OCI-LY7 (cell line): Measurements from ENCODE around the gene CASZ1. TPM values are rescaled to one million over a fixed set of nuclear protein-coding genes. Genes with fewer than 3 reads are reported as not detected.

ENCODE experiments used
- BruUV-seq: library from RNA; stranded (reverse); fragments of 400-500 nt; replicated peaks from 2 replicates; lab custom pipeline; 2021; lab: Mats Ljungman, UMichigan
- CTCF ChIA-PET: fragments of 300-600 bp; sonication (Branson Sonifier 250); formaldehyde crosslinking; loops from one replicate; lab custom pipeline; 2022; ENCODE audit warnings: antibody characterized with exemption; ENCODE audit not compliant: unreplicated experiment; lab: Charles Lee
- POLR2A ChIA-PET: fragments of 300-600 bp; sonication (Branson Sonifier 250); formaldehyde crosslinking; loops from one replicate; lab custom pipeline; 2022; ENCODE audit warnings: antibody characterized with exemption; lab: Charles Lee
- DNase-seq: peaks from one replicate; pipeline ENCODE4 v3.0.0-alpha.2; 2015; ENCODE audit warnings: low spot score
- H2AFZ ChIP-seq: fragments of 200-600 bp; sonication (generic), shearing (Covaris generic); 2 replicates; pipeline ENCODE4 v1.6.1; 2014; ENCODE audit warnings: mild to moderate bottlenecking, antibody characterized with exemption, low read length, moderate library complexity
- H3K27ac ChIP-seq: fragments of 200-600 bp; sonication (generic); 2 replicates; pipeline ENCODE4 v1.5.1; 2014; ENCODE audit warnings: mixed run types, low read depth, mild to moderate bottlenecking, moderate library complexity, low read length, inconsistent platforms; ENCODE audit not compliant: poor library complexity, severe bottlenecking
- H3K36me3 ChIP-seq: fragments of 200-600 bp; sonication (generic); 2 replicates; pipeline ENCODE4 v1.6.1; 2014; ENCODE audit warnings: mild to moderate bottlenecking, antibody characterized with exemption, low read length, moderate library complexity, mixed read lengths; ENCODE audit not compliant: insufficient read depth
- H3K4me1 ChIP-seq: fragments of 200-600 bp; sonication (generic); 2 replicates; pipeline ENCODE4 v1.5.1; 2014; ENCODE audit warnings: mild to moderate bottlenecking, low read length; ENCODE audit not compliant: insufficient read depth, poor library complexity, severe bottlenecking
- H3K4me2 ChIP-seq: fragments of 200-600 bp; sonication (generic); 2 replicates; pipeline ENCODE4 v1.6.1; 2014; ENCODE audit warnings: mild to moderate bottlenecking, low read length
- H3K4me3 ChIP-seq: fragments of 200-600 bp; sonication (generic); 2 replicates; pipeline ENCODE4 v1.5.1; 2014; ENCODE audit warnings: mild to moderate bottlenecking, low read depth, low read length; ENCODE audit not compliant: poor library complexity, severe bottlenecking
- H3K79me2 ChIP-seq: fragments of 200-600 bp; sonication (generic); 2 replicates; pipeline ENCODE4 v1.6.1; 2016; ENCODE audit warnings: low read depth, mild to moderate bottlenecking, low read length, moderate library complexity, mixed read lengths; ENCODE audit not compliant: insufficient read depth
- H3K9me2 ChIP-seq: fragments of 200-600 bp; sonication (generic); 2 replicates; pipeline ENCODE4 v1.6.1; 2016; ENCODE audit warnings: mild to moderate bottlenecking, low read length, mixed read lengths; ENCODE audit not compliant: insufficient read depth
- H3K9me3 ChIP-seq: fragments of 200-600 bp; sonication (generic); 2 replicates; pipeline ENCODE4 v1.6.1; 2014; ENCODE audit warnings: mild to moderate bottlenecking, mixed run types, low read length, mixed read lengths
- H4K20me1 ChIP-seq: fragments of 200-600 bp; sonication (generic); 2 replicates; pipeline ENCODE4 v1.6.1; 2014; ENCODE audit warnings: mild to moderate bottlenecking, antibody characterized with exemption, low read length, moderate library complexity, mixed read lengths; ENCODE audit not compliant: insufficient read depth
- CTCF ChIP-seq: fragments of 200-600 bp; sonication (generic); conservative IDR thresholded peaks from 2 replicates; pipeline ENCODE4 v1.5.1; 2014; ENCODE audit warnings: mild to moderate bottlenecking, antibody characterized with exemption, low read length, moderate library complexity, mixed read lengths
- EZH2phosphoT487 ChIP-seq: fragments of 200-600 bp; sonication (generic); IDR thresholded peaks from 2 replicates; pipeline ENCODE4 v1.6.1; 2018; ENCODE audit warnings: low read depth, borderline replicate concordance, mild to moderate bottlenecking, mixed run types, antibody characterized with exemption, low read length, moderate library complexity, mixed read lengths
- intact Hi-C: fragments of 100-400 bp; cut with micrococcal nuclease; formaldehyde crosslinking; loops from one replicate; pipeline ENCODE4 v1.10.0; 2022; ENCODE audit not compliant: unreplicated experiment
- total RNA-seq, 2 experiments: library from RNA; depleted of rRNA in 1 of 2; stranded (reverse); fragments of >200 nt in 1 of 2; shearing (Covaris generic) in 1 of 2; gene quantifications; 2 replicates each; pipeline ENCODE4 v1.2.3, GENCODE V29; 2014 to 2022

The CASZ1 gene
- total RNA-seq, 2 experiments from 2014 or later: 3.3 to 3.9 TPM

GRCh38 chr1:10612436-10613160 lies 183.8 kb downstream of the CASZ1 start:
- Histone ChIP-seq H3K4me1 (no peaks in the 10 kb centered on the region), H3K9me2 (no peaks in the 10 kb centered on the region), H3K36me3 (no peaks in the 10 kb centered on the region), H3K4me3 (no peak overlapping the region), H3K4me2 (no peak overlapping the region), H2AFZ (no peak overlapping the region), H4K20me1 (no peaks in the 10 kb centered on the region), H3K79me2 (no peaks in the 10 kb centered on the region), H3K27ac (no peak overlapping the region), H3K9me3 (no peaks in the 10 kb centered on the region)
- TF ChIP-seq CTCF (no peak), EZH2phosphoT487 (no peak)
- no peak for DNase-seq
- CTCF ChIA-PET: no interaction called here
- POLR2A ChIA-PET: interaction anchor here (0.9 kb wide), 1 partner anchor 22 kb away, joined by 3 read pairs; no protein-coding TSS in a partner anchor
- intact Hi-C loops: no loop called here
- BruUV-seq: no TSS peak

- BruUV-seq: no TSS peak
- Histone ChIP-seq H3K9me3 (no peaks in the 10 kb centered on the region), H3K9me2 (no peaks in the 10 kb centered on the region), H4K20me1 (no peaks in the 10 kb centered on the region), H3K36me3 (no peaks in the 10 kb centered on the region), H3K27ac (no peak overlapping the region), H3K79me2 (no peaks in the 10 kb centered on the region), H3K4me1 (no peaks in the 10 kb centered on the region), H3K4me2 (no peak overlapping the region), H2AFZ (no peak overlapping the region), H3K4me3 (no peak overlapping the region)
- POLR2A ChIA-PET: no interaction called here
- DNase-seq: no peak
- TF ChIP-seq CTCF (no peak), EZH2phosphoT487 (no peak)
- intact Hi-C loops: no loop called here
- CTCF ChIA-PET: no interaction called here
These were observed 185.4 kb downstream of the CASZ1 start for GRCh38 chr1:10610901-10611600.

- H3K79me2 ChIP-seq: no peaks in the 10 kb centered on the region
- H3K4me2 ChIP-seq: no peak overlapping the region
- ChIA-PET POLR2A (interaction anchor here (0.6 kb wide), 1 partner anchor 963 kb away, joined by 3 read pairs; no protein-coding TSS in a partner anchor), CTCF (no interaction called here)
- no peaks in the 10 kb centered on the region for H3K9me2 ChIP-seq
- H3K9me3 ChIP-seq: no peaks in the 10 kb centered on the region
- H3K4me1 ChIP-seq: no peaks in the 10 kb centered on the region
- no peak overlapping the region for H2AFZ ChIP-seq
- BruUV-seq: no TSS peak
- TF ChIP-seq EZH2phosphoT487 (no peak), CTCF (no peak)
- H4K20me1 ChIP-seq: no peaks in the 10 kb centered on the region
- no peak overlapping the region for H3K4me3 ChIP-seq
- H3K36me3 ChIP-seq: no peaks in the 10 kb centered on the region
- no peak overlapping the region for H3K27ac ChIP-seq
- no peak for DNase-seq
- intact Hi-C loops: no loop called here
These were observed 187.8 kb downstream of the CASZ1 start for GRCh38 chr1:10608690-10609089.
